H1 (cell line): Measurements from ENCODE around the gene PGM2L1. TPM values are rescaled to one million over a fixed set of nuclear protein-coding genes. Genes with fewer than 3 reads are reported as not detected.

ENCODE experiments used
- BRCA1 ChIP-seq: IDR thresholded peaks from 2 replicates; pipeline ENCODE4 v1.6.1; 2012; ENCODE audit warnings: low read depth, low read length, improper control_type of control experiment
- FOSL1 ChIP-seq: IDR thresholded peaks from 2 replicates; pipeline ENCODE4 v1.6.1; 2011; ENCODE audit warnings: mild to moderate bottlenecking, low read depth, low read length, moderate library complexity; ENCODE audit not compliant: insufficient read depth
- POU5F1 ChIP-seq: IDR thresholded peaks from 2 replicates; pipeline ENCODE4 v1.6.1; 2011; ENCODE audit warnings: low read depth, mild to moderate bottlenecking, low read length, moderate library complexity
- ZNF274 ChIP-seq: IDR thresholded peaks from 2 replicates; pipeline ENCODE4 v1.7.0; 2012; ENCODE audit warnings: low read length, borderline replicate concordance; ENCODE audit errors: extremely low read depth
- polyA plus RNA-seq, 7 experiments: library from polyadenylated mRNA; depleted of rRNA in 3 of 7; stranded (reverse) in 5 of 7; unstranded in 2 of 7; fragments of >200 nt in 5 of 7; fragments of 200-250 nt in 2 of 7; gene quantifications; 1 replicate in 5 of 7; 2 replicates in 1 of 7; 4 replicates in 1 of 7; pipeline versions ENCODE4 v1.2.1 to v1.2.3, GENCODE V29; 2011 to 2013; ENCODE audit warnings: missing spikeins in 2 of 7, mixed read lengths in 2 of 7
- total RNA-seq: library from RNA; stranded (reverse); fragmentation: NEBNext Ultra II Directional; extraction: Animal tissue kit (Norgen Biotek cat#: 25700); gene quantifications from 2 replicates; pipeline ENCODE4 v1.2.1, GENCODE V29; 2021
- TF ChIP-seq, protein P1 (sequence below): IDR thresholded peaks from 2 replicates; pipeline ENCODE4 v1.6.1; 2011; ENCODE audit warnings: low read length, improper control_type of control experiment

Gene PGM2L1
- total and polyA plus RNA-seq, 2 of the 8 experiments (the other 6 are each of a cell fraction or from before 2014, with no cell fraction given): 5.0 to 42.7 TPM

GRCh38 chr11:74282421-74282820, 115.8 kb downstream of the PGM2L1 start (continued):
- TF ChIP-seq, protein P1, sequence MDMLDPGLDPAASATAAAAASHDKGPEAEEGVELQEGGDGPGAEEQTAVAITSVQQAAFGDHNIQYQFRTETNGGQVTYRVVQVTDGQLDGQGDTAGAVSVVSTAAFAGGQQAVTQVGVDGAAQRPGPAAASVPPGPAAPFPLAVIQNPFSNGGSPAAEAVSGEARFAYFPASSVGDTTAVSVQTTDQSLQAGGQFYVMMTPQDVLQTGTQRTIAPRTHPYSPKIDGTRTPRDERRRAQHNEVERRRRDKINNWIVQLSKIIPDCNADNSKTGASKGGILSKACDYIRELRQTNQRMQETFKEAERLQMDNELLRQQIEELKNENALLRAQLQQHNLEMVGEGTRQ: no peak
- TF ChIP-seq POU5F1: no peak
- TF ChIP-seq BRCA1: no peak
- no peak for TF ChIP-seq ZNF274
- TF ChIP-seq FOSL1: no peak
